SK-N-MC (cell line): ENCODE results near the gene GIPC3.

Experiments
- DNase-seq: peaks from one replicate; pipeline ENCODE4 v3.0.0-alpha.2; 2011; ENCODE audit warnings: low read depth, low spot score
- H3K27ac ChIP-seq: fragments of 200-600 bp; sonication (generic); 2 replicates; pipeline ENCODE4 v1.5.1; 2016; ENCODE audit warnings: mixed run types
- H3K36me3 ChIP-seq: fragments of 200-600 bp; sonication (generic); 2 replicates; pipeline ENCODE4 v1.6.1; 2017; ENCODE audit warnings: antibody characterized with exemption, low read length, mixed read lengths; ENCODE audit not compliant: insufficient read depth
- H3K4me3 ChIP-seq: fragments of 200-600 bp; sonication (generic); 2 replicates; pipeline ENCODE4 v1.5.1; 2016
- H3K9ac ChIP-seq: fragments of 200-600 bp; sonication (generic); 2 replicates; pipeline ENCODE4 v1.8.0; 2017; ENCODE audit warnings: mixed run types, mixed read lengths; ENCODE audit not compliant: insufficient read length
- H3K9me3 ChIP-seq: fragments of 200-600 bp; sonication (generic); 2 replicates; pipeline ENCODE4 v1.6.1; 2017; ENCODE audit warnings: low read depth, mild to moderate bottlenecking, antibody characterized with exemption, low read length, moderate library complexity, mixed read lengths
- EZH2 ChIP-seq: fragments of 200-600 bp; sonication (generic); IDR thresholded peaks from one replicate; pipeline ENCODE4 v1.6.1; 2017; ENCODE audit warnings: antibody characterized with exemption
- FOXP2 ChIP-seq: optimal IDR thresholded peaks from 2 replicates; pipeline ENCODE3; 2011; ENCODE audit warnings: mild to moderate bottlenecking, moderate library complexity; ENCODE audit not compliant: insufficient read depth; ENCODE audit errors: extremely low read length, control extremely low read depth
- POLR2AphosphoS5 ChIP-seq: IDR thresholded peaks from 2 replicates; pipeline ENCODE4 v1.6.1; 2012; ENCODE audit warnings: mild to moderate bottlenecking, low read depth, low read length, borderline replicate concordance

GIPC3 gene

DNA sequence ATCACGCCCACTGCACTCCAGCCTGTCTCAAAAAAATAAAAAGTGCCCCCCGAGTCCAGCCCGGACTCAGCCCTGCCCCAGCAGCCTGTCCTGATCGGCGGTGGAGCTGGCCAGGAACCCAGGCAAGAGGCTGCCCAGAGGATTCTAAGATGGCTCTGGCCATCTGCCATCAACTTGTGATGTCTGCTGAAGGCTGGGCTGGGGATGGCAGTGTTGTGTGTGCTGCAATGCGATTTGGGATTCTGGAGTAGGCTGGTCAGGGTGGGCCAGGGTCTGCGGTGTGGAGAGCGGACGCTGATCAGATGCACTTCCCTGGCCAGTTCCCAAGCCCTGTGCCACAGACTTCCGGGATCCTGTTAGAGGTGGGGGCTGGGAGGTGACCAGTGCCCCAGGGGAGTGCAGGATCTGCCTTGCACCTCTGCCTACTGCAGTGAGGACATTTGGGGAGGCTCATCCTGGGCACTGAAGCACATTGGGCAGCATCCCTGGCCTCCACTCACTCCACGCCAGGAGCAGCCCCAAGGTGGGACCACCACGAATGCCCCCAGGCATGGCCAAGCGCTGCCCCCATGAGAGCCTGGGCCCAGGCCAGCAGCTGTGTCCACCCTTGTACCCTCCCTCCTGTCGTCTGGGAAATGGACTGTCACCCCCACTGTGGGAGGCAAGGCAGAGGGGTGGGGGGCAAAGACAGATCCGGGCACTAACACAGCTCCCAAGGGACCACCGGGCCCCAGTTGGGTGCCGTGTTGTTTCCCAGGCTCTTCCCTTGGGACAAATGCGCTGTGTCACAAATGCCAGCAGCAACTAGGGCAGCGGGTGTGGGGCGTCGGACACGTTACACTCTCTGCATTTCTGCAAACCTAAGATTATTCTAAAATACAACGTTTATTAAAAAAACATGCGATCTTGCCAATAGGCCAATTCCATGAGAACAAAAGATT, 24.8 kb downstream of the GIPC3 start:
- TF ChIP-seq POLR2AphosphoS5: no peak; the same call in 1 of the 2 replicates
- TF ChIP-seq FOXP2: no peak
- TF ChIP-seq EZH2: no peak
- Histone ChIP-seq H3K4me3 (no peak overlapping the region), H3K27ac (peak overlapping the region; percentile 67; the same call in 1 of the 2 replicates), H3K9me3 (no peaks in the 10 kb centered on the region), H3K9ac (no peak overlapping the region), H3K36me3 (no peaks in the 10 kb centered on the region; the same call in 1 of the 2 replicates)
- DNase-seq: no peak

DNA sequence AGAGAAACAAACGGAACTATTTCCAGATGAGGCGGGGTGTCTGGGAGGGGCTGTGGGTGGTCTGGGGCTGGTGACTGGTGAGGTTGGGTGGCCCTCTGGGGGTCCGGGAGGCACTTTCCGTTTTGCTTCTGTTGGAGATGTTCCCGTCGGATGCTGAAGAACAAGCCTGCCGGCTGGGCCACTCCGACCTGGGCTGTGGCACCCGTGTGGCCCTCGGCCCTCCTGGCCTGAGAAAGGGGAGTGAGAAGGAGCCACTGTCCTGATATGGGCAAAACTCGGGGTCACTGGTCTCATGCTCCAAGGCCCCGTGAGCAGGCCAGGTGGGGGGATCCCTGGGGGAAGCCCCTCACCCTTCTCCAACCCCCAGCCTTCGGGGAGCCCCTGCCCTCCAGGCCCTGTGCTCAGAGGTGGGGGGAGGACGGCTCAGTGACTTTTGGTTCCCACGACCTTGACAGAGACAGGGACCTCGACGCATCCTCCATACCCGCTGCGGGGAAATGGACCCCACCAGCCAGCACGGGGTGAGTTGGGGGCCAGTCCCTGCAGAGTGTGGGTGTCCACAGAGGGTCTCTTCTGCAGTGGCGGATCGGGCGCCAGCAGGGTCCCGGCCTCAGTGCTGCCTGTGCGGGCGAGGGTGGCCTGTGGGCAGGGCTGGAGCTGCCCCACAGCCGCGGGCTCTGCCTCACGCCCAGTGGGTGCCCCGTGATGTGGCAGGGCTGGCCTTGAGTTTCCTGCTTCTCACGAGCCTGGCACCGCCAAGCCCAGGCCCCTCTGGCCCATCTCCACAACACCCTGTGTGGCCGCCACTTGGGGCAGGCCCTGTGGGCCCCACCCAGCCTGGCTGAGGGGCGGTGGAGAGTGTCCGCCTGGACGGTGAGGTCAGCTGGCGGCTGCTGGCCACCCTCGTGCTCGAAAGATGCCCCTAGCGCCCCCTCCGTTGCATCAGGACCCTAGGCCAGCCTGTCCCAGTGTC, 25.8 kb downstream of the GIPC3 start:
- no peak overlapping the region for H3K4me3 ChIP-seq
- no peaks in the 10 kb centered on the region; the same call in 1 of the 2 replicates for H3K36me3 ChIP-seq
- peak overlapping the region; percentile 67; the same call in 1 of the 2 replicates for H3K27ac ChIP-seq
- DNase-seq: no peak
- H3K9me3 ChIP-seq: no peaks in the 10 kb centered on the region
- H3K9ac ChIP-seq: no peak overlapping the region
- TF ChIP-seq FOXP2: no peak
- TF ChIP-seq POLR2AphosphoS5: no peak
- no peak for TF ChIP-seq EZH2

DNA sequence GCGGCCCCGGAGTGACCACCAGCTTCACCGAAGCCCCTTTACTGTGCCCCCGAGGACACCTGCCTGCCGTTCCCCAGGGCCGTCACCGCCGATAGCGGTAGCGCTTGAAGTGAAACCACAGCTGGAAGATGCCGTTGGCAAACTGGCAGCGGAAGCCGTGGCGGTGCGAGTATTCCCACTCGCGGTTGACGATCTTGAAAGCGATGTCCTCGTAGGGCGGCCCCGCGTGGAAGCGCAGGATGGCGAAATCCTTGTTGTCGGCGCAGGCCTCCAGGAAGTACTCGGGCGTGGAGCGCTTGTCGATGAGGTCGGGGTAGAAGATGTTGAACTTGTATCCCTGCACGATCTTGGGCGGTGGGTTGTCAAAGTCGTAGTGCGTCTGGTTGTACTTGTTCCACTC, 26.6 kb downstream of the GIPC3 start:
- no peaks in the 10 kb centered on the region; the same call in 1 of the 2 replicates for H3K36me3 ChIP-seq
- no peak for TF ChIP-seq POLR2AphosphoS5
- TF ChIP-seq FOXP2: no peak
- no peak for TF ChIP-seq EZH2

DNA sequence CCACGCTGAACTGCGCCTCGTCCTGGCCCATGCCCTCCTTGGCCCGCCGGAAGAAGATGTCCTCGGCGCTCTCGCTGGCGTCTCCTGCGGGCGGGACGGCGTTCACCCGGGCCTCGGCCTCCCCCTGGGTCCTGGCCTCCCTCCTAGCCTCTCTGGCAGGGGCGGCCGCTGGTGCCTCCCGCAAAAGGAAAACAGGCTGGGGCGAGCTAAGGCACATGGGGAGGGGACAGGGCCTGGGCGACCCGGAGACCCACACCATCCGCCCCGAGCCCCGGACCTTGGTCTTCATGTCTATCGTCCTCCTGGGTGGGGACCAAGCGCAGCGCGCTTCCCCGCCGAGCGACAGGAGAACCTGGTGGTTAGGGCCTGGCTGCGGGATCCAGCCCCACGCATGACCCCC, 27.1 kb downstream of the GIPC3 start:
- TF ChIP-seq FOXP2: no peak
- TF ChIP-seq EZH2: no peak
- no peak for TF ChIP-seq POLR2AphosphoS5
- DNase-seq: no peak
- Histone ChIP-seq H3K9ac (no peak overlapping the region), H3K36me3 (no peaks in the 10 kb centered on the region; the same call in 1 of the 2 replicates), H3K4me3 (no peak overlapping the region), H3K27ac (no peak overlapping the region), H3K9me3 (no peaks in the 10 kb centered on the region)

More for the DNA sequence above, 26.6 kb downstream of the GIPC3 start:
- Histone ChIP-seq H3K27ac (no peak overlapping the region), H3K9ac (no peak overlapping the region), H3K4me3 (no peak overlapping the region), H3K9me3 (no peaks in the 10 kb centered on the region)
- no peak for DNase-seq

DNA sequence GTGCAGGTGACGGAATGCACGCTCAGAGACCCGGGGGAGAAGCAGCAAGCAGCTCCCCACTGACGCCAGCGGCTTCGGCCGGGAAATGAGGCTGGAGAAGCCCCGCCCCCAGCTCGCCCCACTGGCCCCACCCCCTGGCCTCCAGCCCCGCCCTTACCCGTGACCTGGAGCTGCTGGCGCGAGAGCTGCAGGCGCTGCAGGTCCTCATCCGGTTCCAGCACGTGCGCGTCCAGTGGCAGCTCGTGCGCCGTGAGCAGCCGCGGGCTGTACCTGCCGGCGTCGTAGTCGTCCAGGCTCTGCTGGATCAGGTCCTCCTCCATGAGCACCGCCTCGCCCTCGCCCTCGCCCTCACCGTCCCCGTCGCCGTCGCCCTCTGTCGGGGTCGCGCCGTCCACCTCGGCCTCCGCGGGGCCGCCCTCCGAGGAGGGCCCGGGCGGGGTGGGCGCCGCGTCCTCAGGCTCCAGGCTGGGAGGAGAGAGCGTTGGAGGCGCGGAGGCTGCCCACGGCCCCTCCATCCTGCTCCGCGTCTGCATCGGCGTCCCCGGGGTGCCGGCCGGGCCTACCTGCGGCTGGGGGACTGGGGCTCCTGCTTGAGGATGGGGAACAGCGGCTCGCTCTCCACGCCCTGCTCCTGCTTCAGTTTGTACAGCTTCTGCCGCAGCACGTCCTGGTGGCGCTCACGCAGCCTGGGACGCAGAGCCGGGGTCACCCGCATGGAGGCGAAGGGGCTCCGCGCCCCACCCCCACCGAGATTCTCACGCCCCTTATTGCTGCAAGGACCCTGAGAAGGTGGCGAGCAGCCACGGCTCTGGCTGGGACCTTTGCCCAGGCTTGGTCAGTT, 27.8 kb downstream of the GIPC3 start:
- H3K27ac ChIP-seq: no peak overlapping the region
- no peaks in the 10 kb centered on the region for H3K9me3 ChIP-seq
- no peaks in the 10 kb centered on the region; the same call in 1 of the 2 replicates for H3K36me3 ChIP-seq
- TF ChIP-seq FOXP2 (no peak), POLR2AphosphoS5 (no peak), EZH2 (no peak)
- no peak overlapping the region for H3K9ac ChIP-seq
- no peak for DNase-seq
- no peak overlapping the region for H3K4me3 ChIP-seq

DNA sequence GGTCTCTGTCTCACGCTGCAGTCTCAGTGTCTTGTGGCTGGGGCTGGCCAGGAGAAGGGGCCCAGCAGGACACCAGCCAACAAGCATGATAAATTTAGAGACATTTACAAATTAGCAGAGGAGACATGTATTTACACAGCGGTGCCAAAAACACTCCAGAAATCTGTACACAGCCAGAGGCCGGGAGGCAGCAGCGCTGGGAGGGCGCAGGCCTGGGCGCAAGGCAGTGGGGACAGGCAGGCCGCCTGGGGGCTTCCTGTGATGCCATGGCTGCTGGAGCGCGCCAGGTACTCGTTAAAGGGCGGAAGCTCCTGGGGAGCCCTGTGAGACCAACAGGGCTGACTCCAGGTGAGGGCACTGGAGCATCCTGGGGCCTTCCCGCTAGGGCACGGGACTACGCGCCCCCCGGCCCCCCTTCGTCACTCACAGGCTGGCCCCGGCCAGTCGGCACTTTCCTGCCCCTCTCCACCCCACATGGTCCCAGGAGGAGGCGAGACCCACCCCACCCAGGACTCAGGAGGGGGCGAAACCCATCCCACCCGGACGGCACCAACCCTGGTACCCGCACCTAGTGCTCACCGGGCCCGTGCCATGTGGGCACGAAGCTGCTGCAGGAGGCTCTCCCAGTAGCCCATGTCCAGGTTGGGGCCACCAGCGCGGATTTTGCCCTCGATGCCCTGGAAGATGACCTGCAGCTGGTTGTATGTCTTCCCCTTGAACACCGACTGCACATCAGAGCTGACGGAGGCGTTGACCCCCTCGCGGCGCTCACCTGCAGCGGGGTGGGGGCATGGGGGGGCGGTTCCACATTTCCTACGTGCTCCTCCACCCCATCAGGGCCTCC, 28.8 kb downstream of the GIPC3 start:
- Histone ChIP-seq H3K4me3 (no peak overlapping the region), H3K9ac (no peak overlapping the region), H3K27ac (no peak overlapping the region), H3K36me3 (no peaks in the 10 kb centered on the region; the same call in 1 of the 2 replicates), H3K9me3 (no peaks in the 10 kb centered on the region)
- TF ChIP-seq POLR2AphosphoS5: no peak
- TF ChIP-seq EZH2: no peak
- TF ChIP-seq FOXP2: no peak
- no peak for DNase-seq

DNA sequence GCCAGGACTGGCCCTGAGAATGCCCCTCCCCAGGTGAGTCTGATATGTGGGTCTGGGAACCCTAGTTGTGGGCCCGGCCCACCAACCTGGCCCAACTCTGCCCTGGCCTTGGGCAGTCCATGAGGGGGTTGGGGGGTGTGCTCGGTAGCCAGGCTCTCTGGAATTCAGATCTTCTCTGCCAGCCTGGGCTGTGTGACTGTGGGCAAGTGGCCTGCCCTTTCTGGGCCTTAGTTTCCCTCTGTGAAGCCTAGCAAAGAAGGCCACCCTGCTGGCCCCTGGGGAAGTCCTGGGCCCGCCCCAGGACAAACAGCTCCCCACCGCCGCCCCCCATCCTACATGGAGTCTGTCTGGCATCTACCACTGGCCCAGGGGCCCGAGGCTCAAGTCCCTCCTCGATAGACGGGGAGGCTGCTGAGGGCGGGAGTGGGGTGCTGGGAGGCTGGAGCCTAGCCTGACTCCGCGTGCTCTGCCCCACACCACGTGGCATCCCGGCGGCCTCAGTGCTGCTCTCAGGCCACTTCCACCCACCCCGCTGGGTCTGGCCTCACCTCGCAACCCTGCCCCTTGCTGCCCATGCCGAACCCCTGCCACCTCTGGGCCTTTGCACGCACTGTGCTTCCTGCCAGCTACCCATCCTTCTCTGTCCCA, 29.7 kb downstream of the GIPC3 start:
- Histone ChIP-seq H3K36me3 (no peaks in the 10 kb centered on the region; the same call in 1 of the 2 replicates), H3K4me3 (no peak overlapping the region), H3K27ac (no peak overlapping the region), H3K9me3 (no peaks in the 10 kb centered on the region), H3K9ac (no peak overlapping the region)
- no peak for DNase-seq
- no peak for TF ChIP-seq POLR2AphosphoS5
- TF ChIP-seq FOXP2: no peak
- no peak for TF ChIP-seq EZH2
